Activated naive CD8-positive, alpha-beta T cell treated with anti-CD3 and anti-CD28 coated beads, Interleukin-2, amount 50 U/mL, for 16 hours (primary cell): Measurements from ENCODE around the gene TMTC2.
"Not testable (repeated sequence)": the region's sequence is repeated elsewhere in the genome, so short reads cannot be mapped to it uniquely, and the experiment has no call there.

Source experiments
- DNase-seq: peaks from one replicate; pipeline ENCODE4 v3.0.0-alpha.2; 2020; ENCODE audit warnings: low read depth, low spot score

TMTC2 gene

GRCh38 chr12:82787016-82787415 lies 100.3 kb downstream of the TMTC2 start:
- no peak for DNase-seq

- DNase-seq, result no peak
These were observed 101.9 kb downstream of the TMTC2 start for GRCh38 chr12:82788594-82788993.

GRCh38 chr12:82789674-82790073 lies 103.0 kb downstream of the TMTC2 start:
- DNase-seq, result no peak

GRCh38 chr12:82793751-82794281 lies 107.1 kb downstream of the TMTC2 start:
- no peak for DNase-seq

GRCh38 chr12:82797480-82797879 lies 110.8 kb downstream of the TMTC2 start:
- DNase-seq, result no peak

GRCh38 chr12:82800185-82800584 lies 113.5 kb downstream of the TMTC2 start:
- no peak for DNase-seq

- no peak for DNase-seq
These were observed 115.4 kb downstream of the TMTC2 start for GRCh38 chr12:82801951-82802610.

GRCh38 chr12:82803201-82803600 lies 116.5 kb downstream of the TMTC2 start:
- no peak for DNase-seq

- DNase-seq, result no peak
These were observed 117.9 kb downstream of the TMTC2 start for GRCh38 chr12:82804601-82805000.

GRCh38 chr12:82805004-82805403 lies 118.3 kb downstream of the TMTC2 start:
- DNase-seq, result not testable (repeated sequence)

- DNase-seq, result no peak
These were observed 119.2 kb downstream of the TMTC2 start for GRCh38 chr12:82805812-82806497.

- no peak for DNase-seq
These were observed 120.5 kb downstream of the TMTC2 start for GRCh38 chr12:82807132-82807737.

- no peak for DNase-seq
These were observed 123.9 kb downstream of the TMTC2 start for GRCh38 chr12:82810568-82810967.

GRCh38 chr12:82817368-82817767 lies 130.7 kb downstream of the TMTC2 start:
- DNase-seq, result no peak

- no peak for DNase-seq
These were observed 131.7 kb downstream of the TMTC2 start for GRCh38 chr12:82818271-82819035.

GRCh38 chr12:82826505-82826904 lies 139.8 kb downstream of the TMTC2 start:
- DNase-seq, result no peak

GRCh38 chr12:82832096-82832495 lies 145.4 kb downstream of the TMTC2 start:
- DNase-seq, result no peak

- DNase-seq, result no peak
These were observed 146.3 kb downstream of the TMTC2 start for GRCh38 chr12:82832981-82833380.

GRCh38 chr12:82833481-82833880 lies 146.8 kb downstream of the TMTC2 start:
- no peak for DNase-seq

- DNase-seq, result no peak
These were observed 148.5 kb downstream of the TMTC2 start for GRCh38 chr12:82835217-82835616.

- no peak for DNase-seq
These were observed 151.4 kb downstream of the TMTC2 start for GRCh38 chr12:82838131-82838551.

GRCh38 chr12:82838827-82839226 lies 152.1 kb downstream of the TMTC2 start:
- DNase-seq, result no peak
